Activated naive CD4-positive, alpha-beta T cell treated with anti-CD3 and anti-CD28 coated beads, Interleukin-2, amount 50 U/mL, for 72 hours (primary cell): ENCODE measurements around the gene TP53I11. TPM values are rescaled to one million over a fixed set of nuclear protein-coding genes. Genes with fewer than 3 reads are reported as not detected.

Experiments
- ATAC-seq, 2 donors: fragments of 150-1000 bp; cut with Tn5 transposase; 2 replicates each; pipeline ENCODE4 v1.10.0; 2021; ENCODE audit warnings: mild to moderate bottlenecking in 2 of 2, moderate library complexity in 2 of 2
- DNase-seq, 2 donors: peaks; one replicate each; pipeline ENCODE4 v3.0.0; 2021 to 2022; ENCODE audit warnings: low spot score in 2 of 2
- H3K27ac Mint-ChIP-seq, 2 donors: one replicate each; pipeline ENCODE4 v1.8.0; 2022; ENCODE audit warnings: mild to moderate bottlenecking in 2 of 2, mixed read lengths in 2 of 2
- H3K36me3 Mint-ChIP-seq, 2 donors: one replicate each; pipeline ENCODE4 v1.8.0; 2022; ENCODE audit warnings: mixed read lengths in 2 of 2
- H3K9me3 Mint-ChIP-seq, 2 donors: one replicate each; pipeline ENCODE4 v1.8.0; 2022; ENCODE audit warnings: mixed read lengths in 2 of 2
- total RNA-seq, 2 donors: library from RNA; stranded (reverse); gene quantifications; one replicate each; pipeline ENCODE4 v1.2.3, GENCODE V29; 2022

The TP53I11 gene
- total RNA-seq, 2 donors from 2014 or later: 7.5 to 21.5 TPM

GRCh38 chr11:44949160-44950030 is 1.3 kb downstream of the TP53I11 start:
- H3K27ac Mint-ChIP-seq: no peak overlapping the region
- H3K9me3 Mint-ChIP-seq: no peaks in the 10 kb centered on the region
- H3K36me3 Mint-ChIP-seq: no peaks in the 10 kb centered on the region
- peak in 1 of 2 donors; percentile 22 for DNase-seq
- peak; percentile 7 to 47 for ATAC-seq

- H3K36me3 Mint-ChIP-seq: no peaks in the 10 kb centered on the region
- no peak for ATAC-seq
- no peak overlapping the region for H3K27ac Mint-ChIP-seq
- H3K9me3 Mint-ChIP-seq: no peaks in the 10 kb centered on the region
- DNase-seq: no peak
Measured at GRCh38 chr11:44948155-44948554, 2.5 kb downstream of the TP53I11 start.

GRCh38 chr11:44947114-44947513 is 3.6 kb downstream of the TP53I11 start:
- ATAC-seq (no peak), DNase-seq (no peak)
- Mint-ChIP-seq H3K9me3 (no peaks in the 10 kb centered on the region), H3K27ac (no peak overlapping the region), H3K36me3 (no peaks in the 10 kb centered on the region)

- ATAC-seq (no peak), DNase-seq (no peak)
- no peaks in the 10 kb centered on the region for H3K36me3 Mint-ChIP-seq
- H3K27ac Mint-ChIP-seq: no peak overlapping the region
- H3K9me3 Mint-ChIP-seq: no peaks in the 10 kb centered on the region
Measured at GRCh38 chr11:44946263-44946662, 4.4 kb downstream of the TP53I11 start.

GRCh38 chr11:44945666-44946065 is 5.0 kb downstream of the TP53I11 start:
- H3K27ac Mint-ChIP-seq: no peak overlapping the region
- no peak for DNase-seq
- ATAC-seq: no peak
- H3K9me3 Mint-ChIP-seq: no peaks in the 10 kb centered on the region
- no peaks in the 10 kb centered on the region for H3K36me3 Mint-ChIP-seq

- ATAC-seq (no peak), DNase-seq (no peak)
- Mint-ChIP-seq H3K9me3 (no peaks in the 10 kb centered on the region), H3K27ac (no peak overlapping the region), H3K36me3 (no peaks in the 10 kb centered on the region)
Measured at GRCh38 chr11:44944853-44945235, 5.8 kb downstream of the TP53I11 start.

GRCh38 chr11:44944181-44944852 is 6.4 kb downstream of the TP53I11 start:
- H3K27ac Mint-ChIP-seq: no peak overlapping the region

GRCh38 chr11:44943696-44944095 is 7.0 kb downstream of the TP53I11 start:
- ATAC-seq (no peak), DNase-seq (no peak)
- H3K36me3 Mint-ChIP-seq: no peaks in the 10 kb centered on the region
- H3K27ac Mint-ChIP-seq: no peak overlapping the region
- no peaks in the 10 kb centered on the region for H3K9me3 Mint-ChIP-seq

More at GRCh38 chr11:44944181-44944852, 6.4 kb downstream of the TP53I11 start:
- H3K9me3 Mint-ChIP-seq: no peaks in the 10 kb centered on the region
- no peak for ATAC-seq
- no peak for DNase-seq
- H3K36me3 Mint-ChIP-seq: no peaks in the 10 kb centered on the region

GRCh38 chr11:44943118-44943517 is 7.6 kb downstream of the TP53I11 start:
- ATAC-seq (peak; percentile 76 to 84), DNase-seq (peak in 1 of 2 donors; percentile 25)
- Mint-ChIP-seq H3K9me3 (no peaks in the 10 kb centered on the region), H3K27ac (peak overlapping the region in 1 of 2 donors; percentile 94), H3K36me3 (no peaks in the 10 kb centered on the region)

GRCh38 chr11:44942029-44942955 is 8.4 kb downstream of the TP53I11 start:
- Mint-ChIP-seq H3K27ac (peak overlapping the region in 1 of 2 donors; percentile 94), H3K9me3 (no peaks in the 10 kb centered on the region), H3K36me3 (no peaks in the 10 kb centered on the region)
- ATAC-seq: peak in 1 of 2 donors; percentile 5
- DNase-seq: no peak

GRCh38 chr11:44941259-44942021 is 9.2 kb downstream of the TP53I11 start:
- Mint-ChIP-seq H3K9me3 (no peaks in the 10 kb centered on the region), H3K27ac (peak overlapping the region in 1 of 2 donors; percentile 36), H3K36me3 (no peaks in the 10 kb centered on the region)
- no peak for DNase-seq
- ATAC-seq: no peak

- Mint-ChIP-seq H3K9me3 (no peaks in the 10 kb centered on the region), H3K27ac (peak overlapping the region in 1 of 2 donors; percentile 36), H3K36me3 (no peaks in the 10 kb centered on the region)
- no peak for DNase-seq
- ATAC-seq: no peak
Measured at GRCh38 chr11:44940835-44941234, 9.8 kb downstream of the TP53I11 start.

GRCh38 chr11:44940404-44940803 is 10.3 kb downstream of the TP53I11 start:
- DNase-seq (no peak), ATAC-seq (no peak)
- no peaks in the 10 kb centered on the region for H3K36me3 Mint-ChIP-seq
- H3K27ac Mint-ChIP-seq: no peak overlapping the region
- no peaks in the 10 kb centered on the region for H3K9me3 Mint-ChIP-seq

GRCh38 chr11:44939673-44940395 is 10.8 kb downstream of the TP53I11 start:
- ATAC-seq (no peak), DNase-seq (no peak)
- Mint-ChIP-seq H3K27ac (no peak overlapping the region), H3K9me3 (no peaks in the 10 kb centered on the region), H3K36me3 (no peaks in the 10 kb centered on the region)

GRCh38 chr11:44938066-44938691 is 12.5 kb downstream of the TP53I11 start:
- Mint-ChIP-seq H3K36me3 (no peaks in the 10 kb centered on the region), H3K27ac (no peak overlapping the region), H3K9me3 (no peaks in the 10 kb centered on the region)
- no peak for ATAC-seq
- no peak for DNase-seq
